Stimulated activated CD8-positive, alpha-beta memory T cell treated with anti-CD3 and anti-CD28 coated beads, Interleukin-2, amount 100 ng/mL, for 1 hour (primary cell): Measurements from ENCODE around the gene PAQR8.
A peak's percentile ranks its signal among the peaks of the same experiment; 100 is the strongest.

ENCODE experiments used
- DNase-seq, 2 donors: peaks; one replicate each; pipeline ENCODE4 v3.0.0-alpha.2; 2020; ENCODE audit warnings: low read depth in 2 of 2

PAQR8 gene, protein sequence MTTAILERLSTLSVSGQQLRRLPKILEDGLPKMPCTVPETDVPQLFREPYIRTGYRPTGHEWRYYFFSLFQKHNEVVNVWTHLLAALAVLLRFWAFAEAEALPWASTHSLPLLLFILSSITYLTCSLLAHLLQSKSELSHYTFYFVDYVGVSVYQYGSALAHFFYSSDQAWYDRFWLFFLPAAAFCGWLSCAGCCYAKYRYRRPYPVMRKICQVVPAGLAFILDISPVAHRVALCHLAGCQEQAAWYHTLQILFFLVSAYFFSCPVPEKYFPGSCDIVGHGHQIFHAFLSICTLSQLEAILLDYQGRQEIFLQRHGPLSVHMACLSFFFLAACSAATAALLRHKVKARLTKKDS

DNA sequence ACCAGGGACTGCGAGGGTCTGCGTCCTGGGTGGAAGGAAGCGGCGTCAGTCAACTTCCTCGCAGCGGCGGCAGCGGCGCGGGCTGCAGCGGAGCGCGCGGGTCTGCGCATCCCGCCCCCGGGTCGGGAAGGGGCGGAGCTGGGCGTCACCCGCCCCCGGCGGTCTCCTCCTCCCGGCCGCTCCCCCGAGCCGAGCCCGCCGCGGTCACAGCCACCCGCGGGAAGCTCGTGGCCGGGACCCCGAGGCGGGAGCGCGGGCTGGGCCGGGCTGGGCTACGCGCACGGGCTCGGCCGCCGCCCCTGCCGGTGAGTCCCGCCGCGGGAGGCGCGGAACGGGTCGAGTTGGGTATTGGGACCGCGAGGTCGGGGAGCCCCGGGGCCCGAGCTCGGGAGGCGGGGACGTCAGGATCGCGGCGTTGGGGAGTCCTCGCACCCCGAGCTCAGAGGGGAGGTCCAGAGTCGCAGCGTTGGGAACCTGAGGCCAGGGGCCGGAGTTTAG is at the start of gene PAQR8:
PAQR8 (plus strand) TSS at position 207 of the 498 bp plus-strand sequence. CDS start 41,063 bp downstream, outside the sequence.
- DNase-seq, result peak; percentile 56 to 68

DNA sequence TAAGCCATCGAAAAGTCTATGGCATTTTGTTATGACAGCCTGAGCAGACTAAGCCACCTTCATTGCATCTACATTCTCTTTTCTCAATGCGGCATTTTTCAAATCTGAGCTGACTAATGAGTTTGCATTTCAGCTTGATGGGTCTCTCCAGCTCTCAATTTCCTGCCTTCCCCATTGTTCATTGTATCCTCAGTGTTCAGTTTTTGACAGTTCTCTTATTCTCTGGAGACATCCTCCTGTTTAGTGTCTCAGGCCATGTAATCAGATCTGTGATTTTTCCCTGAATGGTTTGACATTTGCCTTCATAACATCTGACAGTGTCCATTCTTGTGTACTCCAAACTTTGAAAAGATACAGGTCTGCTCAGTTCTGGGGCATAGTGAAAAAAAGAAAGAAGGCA is 49.5 kb upstream of the PAQR8 start:
- no peak for DNase-seq

DNA sequence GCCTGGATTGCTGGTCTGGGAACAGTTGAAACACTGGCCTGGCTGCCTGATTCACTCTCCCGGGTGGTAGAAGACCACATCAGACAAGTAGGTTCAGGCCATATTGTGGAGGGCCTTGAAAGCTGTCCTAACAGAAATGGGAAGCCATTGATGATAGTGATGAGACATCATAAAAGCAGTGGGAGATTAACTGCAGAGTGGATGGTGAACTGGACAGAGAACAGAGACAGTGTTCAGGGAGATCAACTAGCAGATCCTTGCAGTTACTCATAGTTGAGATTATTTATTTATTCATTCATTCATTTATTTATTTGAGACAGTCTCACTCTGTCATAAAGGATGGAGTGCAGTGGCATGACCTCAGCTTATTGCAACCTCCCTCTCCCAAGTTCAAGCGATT is 47.2 kb upstream of the PAQR8 start:
- no peak for DNase-seq

DNA sequence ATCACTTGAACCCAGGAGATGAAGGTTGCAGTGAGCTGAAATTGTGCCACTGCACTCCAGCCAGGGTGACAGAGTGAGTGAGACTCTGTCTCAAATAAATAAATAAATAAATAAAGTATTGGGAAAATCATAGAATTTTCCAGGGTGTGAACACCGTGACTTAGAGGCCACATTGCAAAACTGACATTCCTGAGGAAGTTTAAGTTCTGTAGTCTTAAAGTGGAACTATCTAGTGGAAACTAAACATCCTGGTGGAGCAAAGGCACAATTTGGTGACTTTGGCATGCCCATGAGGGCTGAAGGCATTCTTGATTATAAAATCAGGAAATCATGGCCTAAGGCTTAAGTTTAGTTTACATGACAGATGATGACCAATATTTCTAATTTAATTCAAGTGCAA is 44.7 kb upstream of the PAQR8 start:
- no peak for DNase-seq

DNA sequence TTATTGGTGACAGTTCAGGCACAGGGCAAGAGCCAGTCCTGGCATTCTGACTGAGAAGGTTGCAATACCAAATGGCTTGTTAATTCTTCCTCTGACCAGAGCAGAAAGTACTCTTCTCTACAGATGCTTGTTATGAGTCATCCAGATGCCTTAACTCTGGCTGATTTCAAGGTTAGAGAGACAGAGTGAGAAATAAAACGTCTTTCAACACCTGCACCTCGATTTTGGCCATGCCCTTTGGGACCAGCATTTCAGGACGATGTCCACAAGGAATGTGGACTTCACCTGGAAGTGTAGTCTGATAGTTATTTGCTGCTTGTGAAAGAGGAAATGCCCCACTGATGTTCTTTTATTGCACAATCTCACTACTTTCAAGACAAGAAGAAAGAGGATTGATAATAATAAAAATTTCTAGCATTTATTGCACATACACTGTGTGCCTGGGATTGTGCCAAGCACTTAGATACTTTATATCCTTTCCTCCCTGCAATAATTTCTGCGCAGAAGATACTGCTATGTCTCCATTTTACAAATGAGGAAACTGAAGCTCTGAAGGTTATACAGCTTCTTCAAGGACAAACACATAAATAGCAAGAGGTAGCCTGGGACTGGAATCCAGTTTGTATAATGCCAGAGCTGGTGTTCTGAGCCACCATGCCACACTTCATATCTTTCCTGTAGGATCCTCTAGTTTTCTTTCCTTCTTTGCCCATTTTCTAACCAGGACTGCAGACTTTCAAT is 43.9 kb upstream of the PAQR8 start:
- no peak for DNase-seq

DNA sequence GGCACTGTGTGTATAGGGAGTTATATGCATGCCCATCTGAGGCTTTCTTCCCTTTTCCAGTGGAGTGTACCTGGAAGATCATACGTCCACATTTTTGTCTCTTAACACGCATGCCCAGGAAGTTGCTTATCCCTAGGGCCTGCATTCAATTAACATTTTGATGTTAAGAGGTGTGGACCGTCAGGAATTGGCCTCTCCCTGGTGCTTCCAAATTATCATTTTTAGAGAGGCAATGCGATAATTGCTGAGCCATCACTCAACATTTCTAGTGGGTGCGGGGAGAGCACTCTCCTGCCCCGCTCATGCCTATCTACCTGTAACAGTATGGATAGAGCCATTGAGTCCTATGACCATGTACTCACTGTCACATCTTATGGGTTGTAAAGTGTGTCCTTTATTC is 37.8 kb upstream of the PAQR8 start:
- no peak for DNase-seq

DNA sequence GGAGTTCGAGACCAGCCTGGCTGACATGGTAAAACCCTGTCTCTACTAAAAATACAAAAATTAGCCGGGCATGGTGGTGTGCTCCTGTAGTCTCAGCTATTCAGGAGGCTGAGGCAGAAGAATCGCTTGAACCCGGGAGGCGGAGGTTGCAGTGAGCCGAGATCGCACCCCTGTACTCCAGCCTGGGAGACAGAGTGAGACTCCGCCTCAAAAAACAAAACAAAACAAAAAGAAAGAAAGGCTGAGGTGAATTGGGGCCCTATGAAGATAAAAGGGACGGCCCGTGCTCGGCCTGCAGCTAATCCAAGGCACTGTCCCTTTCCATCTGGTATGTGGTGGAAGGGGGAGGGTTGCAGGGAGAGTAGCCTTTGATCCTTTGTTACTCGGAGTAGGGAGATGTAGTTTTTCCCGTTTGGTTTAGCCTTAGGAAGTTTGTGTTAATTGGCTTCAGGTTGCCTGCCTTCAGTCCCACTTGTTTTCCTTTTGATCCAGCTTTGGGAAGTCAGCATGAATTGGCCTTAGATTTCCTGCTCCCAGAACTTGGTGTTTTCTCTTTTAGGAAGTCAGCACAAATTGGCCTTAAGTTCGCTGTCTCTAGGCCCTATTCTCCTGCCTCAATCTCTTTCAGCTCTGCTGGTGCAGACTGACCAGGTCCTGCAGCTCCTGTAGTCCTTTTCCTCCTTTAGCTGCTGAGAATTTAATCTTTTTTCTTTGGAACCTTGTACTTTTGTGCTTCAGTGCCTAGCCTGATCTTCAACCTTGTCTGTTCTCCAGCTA is 36.1 kb upstream of the PAQR8 start:
- DNase-seq, result no peak

DNA sequence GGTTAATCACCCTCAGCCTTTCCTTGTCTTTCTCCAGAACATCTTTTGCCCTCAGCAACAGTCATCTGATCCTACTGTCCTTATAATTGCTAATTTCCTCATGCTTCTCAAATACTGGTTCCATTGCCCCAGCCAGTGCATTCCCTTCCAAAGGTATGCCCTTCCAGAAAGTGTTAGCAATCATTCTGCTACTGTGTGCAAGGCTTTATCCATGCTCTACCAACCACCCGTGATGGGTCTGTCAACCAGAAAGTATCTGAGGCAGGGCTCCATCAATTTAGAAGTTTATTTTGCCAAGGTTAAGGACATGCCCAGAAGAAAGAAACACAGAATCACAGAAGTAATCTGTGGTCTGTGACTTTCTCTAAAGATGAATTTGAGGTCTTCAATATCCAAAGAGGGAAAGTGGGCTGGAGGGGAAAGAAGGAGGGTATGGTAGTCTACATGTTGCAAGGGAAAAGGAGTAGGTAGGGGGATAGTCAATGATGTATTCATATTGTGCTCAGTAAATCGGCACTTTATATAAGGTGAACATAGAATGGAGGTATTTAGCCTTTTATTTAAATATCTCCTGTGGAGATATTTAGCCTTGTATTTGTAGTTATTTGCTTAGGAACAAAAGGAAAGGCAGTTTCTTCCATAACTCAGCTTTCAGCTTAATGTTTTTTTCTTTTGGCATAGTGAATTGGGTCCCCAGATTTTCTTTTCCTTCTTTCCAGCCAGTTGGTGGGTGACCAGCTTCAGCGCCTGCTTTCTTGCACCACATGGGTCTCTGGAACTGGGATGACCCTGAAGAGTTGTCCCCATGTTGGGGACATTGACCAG is 35.2 kb upstream of the PAQR8 start:
- DNase-seq, result no peak

DNA sequence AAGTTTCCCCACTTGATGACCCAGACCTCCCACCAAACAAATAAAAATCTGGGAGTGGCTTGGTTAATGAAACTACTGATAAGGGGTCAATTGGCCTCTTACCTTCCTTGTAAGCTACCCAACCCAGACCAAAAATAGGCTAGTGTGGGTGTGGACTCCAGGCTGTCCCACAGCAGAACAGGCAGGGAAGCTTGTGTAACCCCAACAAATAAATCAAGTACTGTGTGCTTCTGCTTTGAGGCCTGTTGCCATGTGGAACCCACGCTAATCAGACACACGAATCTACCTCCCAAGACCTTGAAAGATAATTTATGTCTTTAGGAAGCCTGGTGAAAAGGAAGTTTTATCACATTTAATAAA is 33.7 kb upstream of the PAQR8 start:
- DNase-seq, result no peak

DNA sequence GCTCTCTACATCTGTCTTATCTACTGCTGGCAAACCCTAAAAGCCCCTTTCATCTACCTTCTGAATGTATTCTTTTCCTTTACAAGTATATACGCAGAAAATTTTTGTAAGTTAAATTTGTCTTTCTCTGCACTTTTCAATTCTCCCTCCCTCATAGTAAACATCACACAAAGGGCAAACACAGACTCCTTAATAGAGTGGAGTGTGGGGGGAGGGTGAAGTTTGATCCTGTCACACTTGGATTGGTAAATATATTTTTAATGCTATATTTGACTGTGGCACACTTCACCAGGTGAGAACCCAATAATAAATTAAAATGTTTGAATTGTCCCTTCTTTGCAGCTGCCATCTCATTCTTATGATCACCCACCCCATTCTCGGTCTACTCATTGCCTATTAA is 33.2 kb upstream of the PAQR8 start:
- DNase-seq, result no peak

DNA sequence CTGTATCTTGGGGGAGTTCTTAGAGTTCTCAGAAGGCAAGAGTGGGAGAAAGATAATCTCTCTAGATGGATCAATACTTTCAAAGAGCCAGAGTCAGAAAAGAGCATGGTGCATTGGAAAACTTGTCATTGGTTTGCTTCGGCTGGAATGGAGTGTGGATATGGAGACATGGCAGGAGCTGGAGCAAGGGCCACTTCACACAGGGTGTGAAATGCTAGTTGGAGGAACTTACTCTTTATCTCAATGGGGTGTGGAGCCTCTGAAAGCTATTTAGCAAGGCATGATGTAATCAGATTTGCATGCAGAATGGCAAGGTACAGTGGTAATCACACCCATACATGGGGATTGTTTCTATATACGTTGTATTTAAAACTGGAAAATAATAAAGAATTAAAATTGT is 31.5 kb upstream of the PAQR8 start:
- DNase-seq, result no peak

DNA sequence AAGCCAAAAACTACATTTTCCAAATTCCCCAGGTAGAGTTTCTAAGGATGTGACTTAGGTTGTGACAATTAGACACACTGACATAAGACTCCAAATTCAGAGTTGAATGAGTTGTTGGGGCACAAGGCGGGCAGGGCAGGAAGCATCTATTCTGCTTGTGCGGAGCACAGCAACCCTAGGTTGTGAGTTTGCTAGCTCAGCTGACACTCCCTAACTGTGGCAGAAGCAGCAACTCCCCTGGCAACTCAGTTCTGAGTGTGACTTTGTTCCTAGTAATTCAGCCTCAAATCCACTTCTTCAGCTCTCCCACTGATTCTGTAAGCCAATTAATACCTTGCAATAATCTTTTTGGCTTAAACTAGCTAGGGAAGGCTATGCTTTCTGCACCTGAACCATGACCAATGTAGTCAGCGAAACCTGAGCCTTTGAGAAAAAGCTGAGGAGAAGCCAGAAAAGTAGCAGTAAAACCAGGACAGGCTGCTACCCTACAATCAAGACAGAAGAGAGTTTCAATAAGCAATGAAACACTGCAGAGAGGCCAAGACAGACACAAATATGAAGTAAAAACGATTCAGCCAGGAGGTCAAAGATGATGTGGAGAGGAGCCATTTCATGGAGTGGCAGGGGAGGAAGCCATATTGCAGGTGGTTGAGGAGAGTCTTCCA is 30.0 kb upstream of the PAQR8 start:
- DNase-seq, result no peak

DNA sequence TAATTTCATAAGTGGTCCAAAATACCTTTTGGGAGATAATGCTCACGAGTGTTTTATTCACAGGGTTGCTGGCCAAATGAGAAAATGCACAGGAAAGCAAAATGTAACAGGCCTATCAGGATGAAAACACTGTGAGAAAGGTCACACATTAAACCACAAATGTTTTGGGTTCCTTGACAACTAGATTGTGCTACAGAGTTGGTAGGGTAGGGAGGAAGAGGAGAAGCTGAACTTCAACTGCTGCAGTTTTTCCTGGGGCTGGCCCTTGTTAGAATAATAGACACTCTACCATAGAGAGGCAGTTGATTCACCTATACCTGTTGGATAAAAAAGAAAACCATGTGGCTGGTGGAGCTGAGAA is 28.1 kb upstream of the PAQR8 start:
- no peak for DNase-seq

DNA sequence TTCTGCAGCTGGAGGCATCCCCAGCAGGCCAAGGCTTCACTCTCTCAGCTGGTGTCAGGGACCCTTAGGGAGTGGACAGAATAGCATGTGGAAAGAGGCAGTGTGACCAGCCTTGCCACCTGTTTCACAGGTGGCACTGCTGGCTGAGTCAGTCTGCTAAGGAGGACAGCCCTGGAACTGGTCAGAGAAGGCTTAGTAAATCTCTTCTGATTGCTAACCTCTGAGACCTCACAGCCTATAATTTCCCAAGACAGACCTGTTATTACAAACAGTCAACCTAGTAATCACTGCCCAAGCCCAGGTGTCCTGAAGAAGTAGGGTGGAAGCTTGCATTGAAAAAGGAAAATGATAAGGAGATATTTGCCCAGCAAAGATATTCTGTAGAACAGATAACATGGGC is 26.4 kb upstream of the PAQR8 start:
- DNase-seq, result no peak

DNA sequence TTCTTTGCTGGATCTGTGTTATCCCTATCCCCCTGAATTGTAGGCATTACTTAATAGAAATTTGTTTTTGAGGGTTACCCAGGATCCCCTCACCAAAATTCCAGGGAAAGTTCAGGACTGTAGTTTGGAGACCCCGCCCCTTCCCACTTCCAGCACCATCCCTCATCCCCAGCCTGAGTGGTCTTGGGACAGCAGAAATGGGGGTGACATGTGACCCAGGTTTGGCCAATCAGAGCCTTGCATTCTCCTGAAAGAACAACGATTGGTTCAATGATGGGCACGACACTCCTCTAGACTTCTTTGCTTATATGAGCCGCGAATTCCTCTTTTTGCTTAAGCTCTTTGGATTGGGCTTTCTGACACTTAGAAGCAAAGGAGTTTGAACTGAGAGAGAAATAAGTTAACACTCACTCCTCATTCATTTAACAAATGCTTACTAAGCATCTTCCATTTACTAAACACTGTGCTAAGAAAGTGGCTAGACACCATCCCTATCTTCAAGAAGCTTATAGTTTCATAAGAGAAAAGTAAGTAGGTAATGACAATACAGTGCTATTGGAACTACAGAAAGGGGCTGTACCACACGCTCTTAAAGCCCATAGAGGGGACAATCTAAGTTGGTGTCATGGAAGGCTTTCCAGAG is 24.9 kb upstream of the PAQR8 start:
- DNase-seq, result no peak

DNA sequence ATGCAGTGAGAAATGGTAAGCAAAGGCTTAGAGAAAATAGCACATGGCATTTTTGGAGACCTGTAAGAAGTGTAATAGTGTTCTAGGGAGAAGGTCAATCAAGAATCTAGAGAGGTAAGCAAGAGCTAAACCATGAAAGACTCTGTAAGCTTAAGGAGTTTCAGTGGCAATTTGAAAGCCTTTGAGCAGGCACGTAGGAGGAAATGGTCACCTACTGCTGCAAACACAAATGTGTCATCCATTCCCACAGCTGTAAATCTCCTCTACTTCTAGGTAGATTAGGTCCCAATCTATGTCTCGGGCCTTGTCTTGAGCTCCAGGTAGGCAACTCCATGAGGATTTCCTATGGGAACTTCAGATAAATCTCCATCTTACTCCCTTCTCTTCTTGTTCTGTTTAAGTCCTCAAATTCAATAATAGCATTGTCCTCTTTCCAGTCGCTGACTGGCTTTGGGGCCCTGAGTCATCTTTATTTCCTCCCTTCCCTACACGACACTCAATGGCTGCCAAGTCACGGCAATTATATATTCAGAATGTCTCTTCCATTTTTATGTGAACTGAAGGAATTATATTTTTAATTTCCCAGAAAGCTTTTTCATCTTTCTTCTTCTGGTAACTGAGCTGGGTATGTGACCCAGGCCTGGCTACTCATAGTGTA is 24.2 kb upstream of the PAQR8 start:
- no peak for DNase-seq

DNA sequence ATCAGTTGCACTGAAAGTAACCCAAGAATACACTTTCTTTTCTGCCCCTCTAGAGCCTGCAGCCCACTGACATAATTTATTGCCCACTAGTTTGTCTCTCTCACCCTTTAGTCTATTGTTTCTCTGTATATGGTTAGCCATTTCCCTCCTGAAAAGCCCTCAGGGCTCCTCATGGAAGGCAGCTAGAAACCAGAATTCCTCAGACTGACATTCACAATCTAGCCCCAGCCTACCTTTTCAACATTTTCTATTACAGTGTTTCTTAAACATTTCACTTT is 21.4 kb upstream of the PAQR8 start:
- no peak for DNase-seq

DNA sequence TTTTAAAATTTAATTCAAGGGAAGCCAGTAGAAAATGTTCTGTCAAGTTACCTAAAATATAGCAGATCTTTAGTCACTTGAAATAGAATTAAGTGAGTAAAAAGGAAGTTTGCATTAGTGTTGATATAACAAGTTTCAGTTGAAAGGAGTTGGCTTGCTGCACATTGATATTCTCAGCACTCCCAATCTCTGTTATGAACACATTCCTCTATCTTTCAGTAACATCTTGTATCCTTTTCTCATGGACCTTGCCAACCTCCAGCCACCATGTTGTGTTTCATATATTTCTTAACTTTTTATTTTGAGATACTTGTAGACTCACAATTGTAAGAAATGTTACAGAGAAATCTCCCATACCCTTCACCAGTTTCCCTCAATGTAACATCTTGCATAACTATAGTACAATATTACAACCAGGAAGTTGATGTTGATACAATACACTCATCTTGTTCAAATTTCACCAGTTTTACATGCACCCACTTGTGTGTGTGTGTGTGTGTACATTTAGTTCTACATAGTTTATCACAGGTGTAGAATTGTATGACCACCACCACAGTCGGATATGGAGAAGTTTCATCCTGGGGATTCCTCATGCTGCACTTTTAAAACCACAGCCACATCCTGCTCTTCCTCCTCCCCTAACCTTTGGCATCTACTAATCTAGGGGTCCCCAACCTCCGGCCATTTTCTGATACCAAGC is 20.2 kb upstream of the PAQR8 start:
- no peak for DNase-seq

DNA sequence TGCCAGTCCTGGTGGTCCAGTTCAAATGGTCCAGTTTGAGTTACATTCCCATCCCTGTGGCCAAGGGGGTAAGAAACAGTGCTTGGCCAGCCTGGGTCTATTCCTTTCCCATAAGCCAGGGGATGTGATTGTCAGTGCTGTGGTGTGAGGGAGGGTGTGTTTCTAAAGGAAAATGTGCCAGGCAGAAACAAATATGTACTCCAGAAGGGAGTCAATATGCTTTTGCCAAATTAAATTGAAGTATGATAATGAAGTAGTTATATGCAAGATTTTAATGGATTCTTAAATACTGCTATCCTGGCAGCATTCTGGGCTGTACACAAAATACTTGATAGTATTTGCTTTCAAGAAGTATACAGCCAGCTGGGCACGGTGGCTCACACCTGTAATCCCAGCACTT is 16.6 kb upstream of the PAQR8 start:
- DNase-seq, result no peak

DNA sequence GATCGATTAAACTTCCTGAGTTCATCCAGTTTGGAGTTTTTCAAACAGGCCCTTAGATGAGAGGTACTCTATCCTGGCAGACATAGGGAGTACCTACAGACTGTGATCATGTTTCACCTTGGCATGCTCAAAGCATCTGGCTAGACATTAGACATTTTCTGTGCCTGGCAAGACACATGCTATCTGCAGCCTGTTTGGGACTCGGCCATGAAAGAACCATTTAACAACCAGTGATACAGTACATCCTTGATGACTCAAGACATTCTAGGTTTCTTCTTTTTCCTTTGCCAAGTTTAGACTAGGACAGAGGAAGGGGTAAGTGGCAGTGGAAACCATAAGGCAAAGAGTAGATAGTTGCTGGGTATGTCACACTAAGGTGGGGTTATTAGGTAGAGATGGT is 15.4 kb upstream of the PAQR8 start:
- DNase-seq, result no peak
